ENCODE results near the gene VTA1. TPM values are rescaled to one million over a fixed set of nuclear protein-coding genes. Genes with fewer than 3 reads are reported as not detected.

Gene VTA1
- total RNA-seq, 1 experiment from 2014 or later = 67.8 TPM

GRCh38 chr6:142130814-142131213 is 16.2 kb upstream of the VTA1 start:
- Histone ChIP-seq H3K4me1 (ENCODE audit: control insufficient read depth in 1 of 2, insufficient read depth in 2 of 2, low read length in 2 of 2) (no peaks in the 10 kb centered on the region), H3K79me2 (ENCODE audit: insufficient read depth, low read length) (no peaks in the 10 kb centered on the region), H3K9ac (ENCODE audit: low read length) (no peak overlapping the region), H2AFZ (ENCODE audit: low read depth, low read length, poor library complexity, severe bottlenecking) (no peak overlapping the region), H3K9me2 (ENCODE audit: insufficient read depth) (no peaks in the 10 kb centered on the region), H4K20me1 (ENCODE audit: insufficient read depth) (no peaks in the 10 kb centered on the region), H3K27me3 (ENCODE audit: insufficient read depth, low read length) (no peaks in the 10 kb centered on the region), H3K9me3 (ENCODE audit: control insufficient read depth in 1 of 2, insufficient read depth in 1 of 2, low read depth in 1 of 2, low read length in 2 of 2) (no peaks in the 10 kb centered on the region; a peak in 1 of 4 replicates), H3K4me3 (replicated peaks in 1 of 2; ENCODE audit: low read depth in 1 of 2, low read length in 2 of 2) (no peak overlapping the region), H3K4me2 (ENCODE audit: low read length) (no peak overlapping the region), H3K36me3 (ENCODE audit: control insufficient read depth in 1 of 2, insufficient read depth in 2 of 2, low read length in 2 of 2) (no peaks in the 10 kb centered on the region), H3K27ac (ENCODE audit: low read depth, low read length) (no peak overlapping the region)
- ATAC-seq (no peak), DNase-seq (ENCODE audit: low read depth, low spot score) (no peak)
- intact Hi-C loops (cut with micrococcal nuclease) = no loop called here
- CTCF ChIA-PET = no interaction called here
- no TSS peak for BruUV-seq (replicated peaks)
- POLR2A ChIA-PET = no interaction called here
- no peak for TF ChIP-seq SP1 (IDR thresholded peaks at IDR 0.05; ENCODE audit: low read depth)
- RAD21 ChIA-PET (ENCODE audit: low non-redundant PET in 1 of 2, low total read pairs in 2 of 2, uncharacterized antibody in 2 of 2, unreplicated experiment in 2 of 2) = no interaction called here

DNA sequence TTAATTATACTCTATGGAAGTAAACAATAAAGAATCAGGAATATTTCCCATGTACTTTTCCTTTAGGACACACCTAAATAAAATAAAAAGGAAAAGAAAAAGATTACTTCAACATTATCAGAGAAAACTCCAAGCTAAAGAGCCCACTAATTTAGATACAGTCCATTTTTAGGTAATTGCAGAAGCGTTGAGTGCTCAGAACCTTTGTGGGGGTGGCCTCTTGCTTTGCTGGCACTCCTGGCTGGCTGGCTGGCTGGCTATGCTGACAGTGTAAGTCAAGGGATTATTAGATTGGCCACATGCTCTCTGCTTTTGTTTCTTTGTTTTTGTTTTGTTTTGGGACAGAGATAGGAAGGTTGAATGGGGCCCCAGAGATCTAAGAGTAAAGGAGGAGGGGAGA is 14.4 kb upstream of the VTA1 start, which contains the start of gene GJE1:
Gene GJE1 (plus strand): TSS at position 301 of the 400 bp plus-strand sequence. CDS start 234 bp downstream, outside the sequence.
- BruUV-seq (replicated peaks) = no TSS peak
- H3K4me3 ChIP-seq (replicated peaks in 1 of 2; ENCODE audit: low read depth in 1 of 2, low read length in 2 of 2) = no peak within 1 kb of the TSS
- no peaks in the 10 kb centered on the region for H4K20me1 ChIP-seq (ENCODE audit: insufficient read depth)
- no peaks in the 10 kb centered on the region for H3K4me1 ChIP-seq (ENCODE audit: control insufficient read depth in 1 of 2, insufficient read depth in 2 of 2, low read length in 2 of 2)
- TF ChIP-seq POLR2AphosphoS5 (IDR thresholded peaks at IDR 0.05; ENCODE audit: low read depth, low read length) = no peak
- no peak for TF ChIP-seq EZH2phosphoT487 (IDR thresholded peaks at IDR 0.05; ENCODE audit: borderline replicate concordance)
- no peak for TF ChIP-seq EGR1 (IDR thresholded peaks at IDR 0.05; ENCODE audit: low read depth)
- no peak for TF ChIP-seq TCF7L2 (IDR thresholded peaks at IDR 0.05; ENCODE audit: borderline replicate concordance, extremely low read depth, insufficient read depth, insufficient read length)
- no peak within 1 kb of the TSS for H2AFZ ChIP-seq (ENCODE audit: low read depth, low read length, poor library complexity, severe bottlenecking)
- no peaks in the 10 kb centered on the region for H3K27me3 ChIP-seq (ENCODE audit: insufficient read depth, low read length)
- RAD21 ChIA-PET (ENCODE audit: low non-redundant PET in 1 of 2, low total read pairs in 2 of 2, uncharacterized antibody in 2 of 2, unreplicated experiment in 2 of 2) = no interaction called here
- POLR2A ChIA-PET = no interaction called here
- H3K79me2 ChIP-seq (ENCODE audit: insufficient read depth, low read length) = no peaks in the 10 kb centered on the region
- H3K9me3 ChIP-seq (ENCODE audit: control insufficient read depth in 1 of 2, insufficient read depth in 1 of 2, low read depth in 1 of 2, low read length in 2 of 2) = no peaks in the 10 kb centered on the region; a peak in 1 of 4 replicates
- H3K4me2 ChIP-seq (ENCODE audit: low read length) = no peak within 1 kb of the TSS
- intact Hi-C loops (cut with micrococcal nuclease) = no loop called here
- H3K27ac ChIP-seq (ENCODE audit: low read depth, low read length) = no peak within 1 kb of the TSS
- H3K9me2 ChIP-seq (ENCODE audit: insufficient read depth) = no peaks in the 10 kb centered on the region
- DNase-seq (ENCODE audit: low read depth, low spot score) = no peak
- CTCF ChIA-PET = no interaction called here
- H3K36me3 ChIP-seq (ENCODE audit: control insufficient read depth in 1 of 2, insufficient read depth in 2 of 2, low read length in 2 of 2) = no peaks in the 10 kb centered on the region
- no peak for ATAC-seq
- H3K9ac ChIP-seq (ENCODE audit: low read length) = no peak within 1 kb of the TSS

Measured in HCT116 (cell line).